Upper lobe of left lung (tissue), 4 donors: ENCODE results near the gene HSDL2.

Experiments used
- CTCF ChIP-seq, 6 experiments: fragments of 450-650 bp in 4 of 6; fragments of 200-600 bp in 2 of 6; sonication (generic) in 2 of 6; IDR thresholded peaks; one replicate each; pipeline ENCODE4 v1.5.1; 2016 to 2019; ENCODE audit warnings: antibody characterized with exemption in 6 of 6
- POLR2A ChIP-seq, 4 donors: fragments of 450-650 bp; IDR thresholded peaks; one replicate each; pipeline ENCODE4 v1.5.1; 2016 to 2017; ENCODE audit warnings: antibody characterized with exemption in 4 of 4, mild to moderate bottlenecking in 2 of 4
- POLR2AphosphoS5 ChIP-seq, 2 donors: sonication (generic); formaldehyde crosslinking; IDR thresholded peaks; one replicate each; pipeline ENCODE4 v1.5.1; 2017; ENCODE audit warnings: antibody characterized with exemption in 2 of 2

- TF ChIP-seq CTCF (IDR thresholded peaks at IDR 0.05) (no peak), POLR2A (IDR thresholded peaks at IDR 0.05) (no peak), POLR2AphosphoS5 (IDR thresholded peaks at IDR 0.05) (no peak)
Measured at GRCh38 chr9:112465352-112465751, 85.4 kb downstream of the HSDL2 start.
